DND-41 (cell line): ENCODE data around the gene SH3BP1.

Experiments
- ATAC-seq: fragments of 200-7000 bp; cut with Tn5 transposase; 3 replicates; pipeline ENCODE4 v1.9.1; 2021; ENCODE audit warnings: low read depth; ENCODE audit not compliant: insufficient read depth
- DNase-seq: peaks from one replicate; pipeline ENCODE4 v3.0.0-alpha.2; 2020
- H2AFZ ChIP-seq: 2 replicates; pipeline ENCODE4 v1.6.0; 2012; ENCODE audit warnings: low read depth, low read length
- H3K27ac ChIP-seq: 2 replicates; pipeline ENCODE4 v1.5.1; 2012; ENCODE audit warnings: low read length, inconsistent platforms
- H3K27me3 ChIP-seq: fragments of 200-600 bp; sonication (generic); 2 replicates; pipeline ENCODE4 v1.6.0; 2012; ENCODE audit warnings: low read length, mild to moderate bottlenecking, inconsistent platforms; ENCODE audit not compliant: insufficient read depth, poor library complexity
- H3K36me3 ChIP-seq: 2 replicates; pipeline ENCODE4 v1.5.1; 2012; ENCODE audit warnings: low read length, inconsistent platforms; ENCODE audit not compliant: insufficient read depth
- H3K4me1 ChIP-seq: 2 replicates; pipeline ENCODE4 v1.5.1; 2012; ENCODE audit warnings: mild to moderate bottlenecking, low read length; ENCODE audit not compliant: insufficient read depth
- H3K4me2 ChIP-seq: 2 replicates; pipeline ENCODE4 v1.6.0; 2012; ENCODE audit warnings: mild to moderate bottlenecking, moderate library complexity, low read length, inconsistent platforms; ENCODE audit not compliant: insufficient read depth
- H3K4me3 ChIP-seq, 2 experiments: fragments of 200-600 bp in 1 of 2; shearing (Covaris generic) in 1 of 2; 2 replicates each; pipeline ENCODE4 v1.5.1; 2012 to 2016; ENCODE audit warnings: inconsistent platforms in 2 of 2, low read length in 2 of 2, mild to moderate bottlenecking in 2 of 2, low read depth in 1 of 2, moderate library complexity in 1 of 2
- H3K79me2 ChIP-seq: 2 replicates; pipeline ENCODE4 v1.6.0; 2012; ENCODE audit warnings: low read length, inconsistent platforms; ENCODE audit not compliant: insufficient read depth
- H3K9ac ChIP-seq: 2 replicates; pipeline ENCODE4 v1.6.0; 2012; ENCODE audit warnings: low read depth, mild to moderate bottlenecking, inconsistent platforms, low read length, moderate library complexity
- H3K9me3 ChIP-seq: 2 replicates; pipeline ENCODE4 v1.5.1; 2012; ENCODE audit warnings: low read length, moderate library complexity, mild to moderate bottlenecking, inconsistent platforms; ENCODE audit not compliant: insufficient read depth, severe bottlenecking
- H4K20me1 ChIP-seq: 2 replicates; pipeline ENCODE4 v1.6.0; 2012; ENCODE audit warnings: low read length; ENCODE audit not compliant: insufficient read depth
- EZH2 ChIP-seq: IDR thresholded peaks from 3 replicates; pipeline ENCODE4 v1.6.1; 2012; ENCODE audit warnings: borderline replicate concordance, low read depth, mild to moderate bottlenecking, moderate library complexity, low read length, inconsistent platforms; ENCODE audit not compliant: severe bottlenecking
- TF ChIP-seq, protein P1 (sequence below): IDR thresholded peaks from 2 replicates; pipeline ENCODE4 v1.5.1; 2012; ENCODE audit warnings: borderline replicate concordance, low read length, moderate library complexity, mild to moderate bottlenecking; ENCODE audit not compliant: poor library complexity, severe bottlenecking; ENCODE audit errors: extremely low read depth

The SH3BP1 gene

DNA sequence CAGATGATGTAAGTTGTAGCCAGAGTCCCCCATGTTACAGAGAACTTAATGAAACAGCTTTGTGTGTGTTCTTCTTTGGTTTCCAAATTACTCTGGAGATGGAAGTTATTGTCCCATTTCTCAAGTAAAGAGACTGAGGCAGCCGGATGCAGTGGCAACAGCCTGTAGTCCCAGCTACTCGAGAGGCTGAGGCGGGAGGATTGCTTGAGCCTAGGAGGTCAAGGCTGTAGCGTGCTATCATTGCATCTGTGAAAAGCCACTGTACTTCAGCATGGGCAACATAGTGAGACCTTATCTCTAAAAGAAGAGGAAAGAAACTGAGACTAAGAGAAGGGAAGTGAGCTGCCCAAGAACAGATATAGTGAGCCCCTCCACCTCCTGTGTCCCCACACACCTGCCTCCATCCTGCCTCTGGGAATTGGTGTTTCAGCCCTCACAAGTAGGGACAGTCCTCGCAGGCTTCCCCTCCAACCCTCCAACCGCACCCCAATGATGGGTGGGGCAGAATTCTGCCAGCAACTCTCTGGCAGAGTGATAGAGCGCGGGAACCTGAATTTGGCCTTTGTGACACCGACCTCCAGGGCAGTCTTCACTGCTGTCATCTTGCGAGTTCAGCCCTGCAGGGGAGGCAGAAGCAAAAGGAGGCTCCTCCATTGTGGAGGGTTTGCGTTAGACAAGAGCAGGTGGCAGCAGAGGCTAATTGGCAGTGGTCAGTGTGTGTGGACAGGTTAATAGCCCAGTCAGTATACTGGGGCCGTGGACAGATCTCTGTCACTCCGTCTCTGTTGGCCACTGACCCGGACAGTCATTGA lies 20.6 kb downstream of the SH3BP1 start:
- peak overlapping the region; percentile 88 for H3K27ac ChIP-seq
- H3K79me2 ChIP-seq: peaks cover 70% of the 10 kb centered on the region
- H3K4me2 ChIP-seq: peak overlapping the region; percentile 97
- ATAC-seq (no peak), DNase-seq (no peak)
- peaks cover 51% of the 10 kb centered on the region for H4K20me1 ChIP-seq
- peaks cover 45% of the 10 kb centered on the region for H3K36me3 ChIP-seq
- no peak for TF ChIP-seq EZH2
- TF ChIP-seq, protein P1, sequence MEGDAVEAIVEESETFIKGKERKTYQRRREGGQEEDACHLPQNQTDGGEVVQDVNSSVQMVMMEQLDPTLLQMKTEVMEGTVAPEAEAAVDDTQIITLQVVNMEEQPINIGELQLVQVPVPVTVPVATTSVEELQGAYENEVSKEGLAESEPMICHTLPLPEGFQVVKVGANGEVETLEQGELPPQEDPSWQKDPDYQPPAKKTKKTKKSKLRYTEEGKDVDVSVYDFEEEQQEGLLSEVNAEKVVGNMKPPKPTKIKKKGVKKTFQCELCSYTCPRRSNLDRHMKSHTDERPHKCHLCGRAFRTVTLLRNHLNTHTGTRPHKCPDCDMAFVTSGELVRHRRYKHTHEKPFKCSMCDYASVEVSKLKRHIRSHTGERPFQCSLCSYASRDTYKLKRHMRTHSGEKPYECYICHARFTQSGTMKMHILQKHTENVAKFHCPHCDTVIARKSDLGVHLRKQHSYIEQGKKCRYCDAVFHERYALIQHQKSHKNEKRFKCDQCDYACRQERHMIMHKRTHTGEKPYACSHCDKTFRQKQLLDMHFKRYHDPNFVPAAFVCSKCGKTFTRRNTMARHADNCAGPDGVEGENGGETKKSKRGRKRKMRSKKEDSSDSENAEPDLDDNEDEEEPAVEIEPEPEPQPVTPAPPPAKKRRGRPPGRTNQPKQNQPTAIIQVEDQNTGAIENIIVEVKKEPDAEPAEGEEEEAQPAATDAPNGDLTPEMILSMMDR: no peak
- H2AFZ ChIP-seq: no peak overlapping the region
- H3K9me3 ChIP-seq: no peaks in the 10 kb centered on the region
- peak overlapping the region; percentile 57 to 99; a peak in 3 of 4 replicates for H3K4me3 ChIP-seq
- no peaks in the 10 kb centered on the region for H3K27me3 ChIP-seq
- peak overlapping the region; percentile 92 for H3K9ac ChIP-seq
- peaks cover 45% of the 10 kb centered on the region for H3K4me1 ChIP-seq

DNA sequence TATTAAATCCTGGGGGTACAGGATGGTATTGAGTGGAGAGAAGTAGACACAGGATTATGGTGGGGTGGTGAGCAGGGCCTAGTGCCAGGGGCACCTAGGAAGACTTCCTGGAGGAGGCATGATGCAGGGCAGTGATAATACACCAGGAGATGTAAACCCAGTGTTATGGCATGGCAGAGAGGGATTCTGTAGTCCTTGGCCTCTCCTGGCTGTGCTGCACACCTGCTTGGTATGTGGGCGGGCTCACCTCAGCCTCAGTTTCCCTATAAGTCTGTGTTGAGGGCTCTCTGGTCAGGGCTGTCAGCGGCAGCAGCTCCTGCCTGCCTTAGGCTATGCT lies 21.2 kb downstream of the SH3BP1 start:
- no peak for DNase-seq
- Histone ChIP-seq H3K27me3 (no peaks in the 10 kb centered on the region), H3K36me3 (peaks cover 51% of the 10 kb centered on the region), H3K9me3 (no peaks in the 10 kb centered on the region), H3K4me3 (peak overlapping the region in 1 of 2 experiments; percentile 99; a peak in 2 of 4 replicates), H3K4me1 (peaks cover 45% of the 10 kb centered on the region), H4K20me1 (peaks cover 57% of the 10 kb centered on the region), H3K27ac (peak overlapping the region; percentile 6), H3K79me2 (peaks cover 76% of the 10 kb centered on the region), H3K9ac (peak overlapping the region; percentile 92), H3K4me2 (peak overlapping the region; percentile 97), H2AFZ (no peak overlapping the region)
- no peak for TF ChIP-seq EZH2
- TF ChIP-seq, protein P1: no peak
- no peak for ATAC-seq

DNA sequence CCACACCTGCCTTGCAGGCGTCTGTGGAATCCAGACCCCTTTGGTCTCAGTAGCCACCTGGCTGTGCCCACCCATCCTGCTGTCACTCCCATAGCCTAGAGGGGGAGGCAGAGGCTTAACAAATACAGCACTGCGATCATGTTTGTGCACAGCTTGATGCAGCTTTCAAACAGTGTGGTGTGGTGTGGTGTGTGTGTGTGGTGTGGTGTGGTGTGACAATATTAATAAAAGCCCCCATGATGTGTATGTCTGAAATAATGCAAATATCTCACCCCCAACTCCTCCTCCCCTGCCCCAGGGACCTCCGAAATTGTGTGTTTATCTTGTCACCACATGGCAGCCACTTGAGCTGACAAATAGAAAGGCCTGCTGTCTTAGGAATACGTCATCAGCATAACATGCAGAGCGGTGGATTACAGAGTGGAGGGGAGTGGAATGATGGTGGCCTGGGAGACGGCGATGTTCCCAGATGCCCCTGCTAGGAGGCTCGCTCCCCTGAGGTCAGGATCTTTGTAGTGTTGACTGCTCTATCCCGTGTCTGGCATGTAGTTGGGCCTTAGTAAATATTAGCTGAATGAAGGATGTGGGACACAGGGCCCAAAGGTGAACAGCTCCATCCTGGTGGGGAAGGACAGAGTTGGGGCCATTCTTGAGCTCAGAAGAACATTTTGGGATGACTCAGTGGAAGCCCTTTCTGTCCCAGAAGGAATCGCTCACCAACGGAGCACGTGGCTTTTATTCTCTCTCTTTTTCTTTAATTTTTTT lies 21.9 kb downstream of the SH3BP1 start:
- Histone ChIP-seq H3K9ac (peak overlapping the region; percentile 92), H3K4me3 (peak overlapping the region in 1 of 2 experiments; percentile 99; a peak in 2 of 4 replicates), H3K27ac (peak overlapping the region; percentile 39), H3K4me2 (peak overlapping the region; percentile 97), H4K20me1 (peaks cover 63% of the 10 kb centered on the region), H3K79me2 (peaks cover 83% of the 10 kb centered on the region), H3K36me3 (peaks cover 57% of the 10 kb centered on the region), H3K27me3 (no peaks in the 10 kb centered on the region), H3K9me3 (no peaks in the 10 kb centered on the region), H2AFZ (no peak overlapping the region), H3K4me1 (peaks cover 45% of the 10 kb centered on the region)
- TF ChIP-seq, protein P1: peak; percentile 71
- TF ChIP-seq EZH2: no peak
- peak; percentile 35 for DNase-seq
- no peak for ATAC-seq
